KBM-7 (cell line): ENCODE results near the gene RRP15.

ENCODE experiments used
- DNase-seq: peaks from one replicate; pipeline ENCODE4 v3.0.0-alpha.2; 2015
- in situ Hi-C: fragments of 300-500 bp; cut with MboI; formaldehyde crosslinking; loops from 2 replicates; pipeline ENCODE4 v1.14.3; 2020; ENCODE audit warnings: low sequenced_read_pairs, low pct_unique_long_range_greater_than_20kb, mixed read lengths

Gene RRP15

GRCh38 chr1:218284917-218285635 lies at the start of gene RRP15:
Gene RRP15, plus strand, starts transcription at chr1:218285293. Its CDS starts 24 bp downstream, at chr1:218285317.
- DNase-seq, result peak; percentile 88
- in situ Hi-C loops, result no loop called here

GRCh38 chr1:218242171-218242570 lies 42.9 kb upstream of the RRP15 start:
- in situ Hi-C loops, result no loop called here
- DNase-seq, result no peak

GRCh38 chr1:218247339-218247738 lies 37.8 kb upstream of the RRP15 start:
- DNase-seq, result no peak
- in situ Hi-C loops, result no loop called here

GRCh38 chr1:218249338-218250140 lies 35.6 kb upstream of the RRP15 start:
- DNase-seq, result no peak
- in situ Hi-C loops, result no loop called here

- DNase-seq, result no peak
- in situ Hi-C loops, result no loop called here
Measured at GRCh38 chr1:218250492-218250891, 34.6 kb upstream of the RRP15 start.

GRCh38 chr1:218254296-218254946 lies 30.7 kb upstream of the RRP15 start:
- in situ Hi-C loops, result no loop called here
- no peak for DNase-seq

GRCh38 chr1:218255090-218255489 lies 30.0 kb upstream of the RRP15 start:
- no peak for DNase-seq
- in situ Hi-C loops, result no loop called here

GRCh38 chr1:218257371-218257770 lies 27.7 kb upstream of the RRP15 start:
- DNase-seq, result no peak
- in situ Hi-C loops, result no loop called here

GRCh38 chr1:218257971-218258370 lies 27.1 kb upstream of the RRP15 start:
- no peak for DNase-seq
- in situ Hi-C loops, result no loop called here

GRCh38 chr1:218259339-218259738 lies 25.8 kb upstream of the RRP15 start:
- DNase-seq, result no peak
- in situ Hi-C loops, result no loop called here

GRCh38 chr1:218259800-218260199 lies 25.3 kb upstream of the RRP15 start:
- peak; percentile 41 for DNase-seq
- in situ Hi-C loops, result no loop called here

- DNase-seq, result no peak
- in situ Hi-C loops, result no loop called here
Measured at GRCh38 chr1:218262259-218262658, 22.8 kb upstream of the RRP15 start.

GRCh38 chr1:218266356-218266755 lies 18.7 kb upstream of the RRP15 start:
- in situ Hi-C loops, result no loop called here

GRCh38 chr1:218272366-218272765 lies 12.7 kb upstream of the RRP15 start:
- in situ Hi-C loops, result no loop called here
- no peak for DNase-seq

More at GRCh38 chr1:218266356-218266755, 18.7 kb upstream of the RRP15 start:
- DNase-seq, result no peak

- no peak for DNase-seq
- in situ Hi-C loops, result no loop called here
Measured at GRCh38 chr1:218273762-218274479, 11.2 kb upstream of the RRP15 start.

GRCh38 chr1:218274511-218274910 lies 10.6 kb upstream of the RRP15 start:
- in situ Hi-C loops, result no loop called here
- DNase-seq, result no peak

GRCh38 chr1:218275823-218276222 lies 9.3 kb upstream of the RRP15 start:
- in situ Hi-C loops, result no loop called here
- DNase-seq, result no peak

- in situ Hi-C loops, result no loop called here
- no peak for DNase-seq
Measured at GRCh38 chr1:218281285-218281684, 3.8 kb upstream of the RRP15 start.

GRCh38 chr1:218284377-218284916 lies 646 bp upstream of the RRP15 start:
- in situ Hi-C loops, result no loop called here
- no peak for DNase-seq
